CD4-positive, alpha-beta T cell treated with Interleukin-17A for 1 hour (primary cell): ENCODE data around the gene NDUFB5.
"Not testable (repeated sequence)": the region's sequence is repeated elsewhere in the genome, so short reads cannot be mapped to it uniquely, and the experiment has no call there.

Experiments used
- DNase-seq: peaks from one replicate; pipeline ENCODE4 v3.0.0-alpha.2; 2020

NDUFB5 gene

GRCh38 chr3:179640469-179640868 lies 35.9 kb downstream of the NDUFB5 start:
- DNase-seq = no peak

- DNase-seq = no peak
Observed at GRCh38 chr3:179642871-179643270, 38.3 kb downstream of the NDUFB5 start.

GRCh38 chr3:179643837-179644236 lies 39.2 kb downstream of the NDUFB5 start:
- not testable (repeated sequence) for DNase-seq

GRCh38 chr3:179646177-179646576 lies 41.6 kb downstream of the NDUFB5 start:
- no peak for DNase-seq

GRCh38 chr3:179651687-179652446 lies 47.3 kb downstream of the NDUFB5 start:
- no peak for DNase-seq

GRCh38 chr3:179652447-179653095 lies 48.0 kb downstream of the NDUFB5 start, which contains the start of gene USP13:
Gene USP13, plus strand, starts transcription at chr3:179653040. Its CDS starts 186 bp downstream, at chr3:179653226.
- DNase-seq = peak; percentile 71

GRCh38 chr3:179653096-179653797 lies 48.7 kb downstream of the NDUFB5 start:
- peak; percentile 66 for DNase-seq

GRCh38 chr3:179655236-179655635 lies 50.6 kb downstream of the NDUFB5 start:
- no peak for DNase-seq

GRCh38 chr3:179658606-179659005 lies 54.0 kb downstream of the NDUFB5 start:
- no peak for DNase-seq

GRCh38 chr3:179660872-179661271 lies 56.3 kb downstream of the NDUFB5 start:
- DNase-seq = no peak

- DNase-seq = no peak
Observed at GRCh38 chr3:179661777-179662176, 57.2 kb downstream of the NDUFB5 start.

GRCh38 chr3:179663093-179663492 lies 58.5 kb downstream of the NDUFB5 start:
- DNase-seq = no peak

GRCh38 chr3:179666030-179666429 lies 61.4 kb downstream of the NDUFB5 start:
- DNase-seq = no peak

GRCh38 chr3:179666436-179667035 lies 61.9 kb downstream of the NDUFB5 start:
- no peak for DNase-seq

GRCh38 chr3:179668429-179668828 lies 63.8 kb downstream of the NDUFB5 start:
- DNase-seq = no peak

- no peak for DNase-seq
Observed at GRCh38 chr3:179670311-179670710, 65.7 kb downstream of the NDUFB5 start.

GRCh38 chr3:179671309-179671708 lies 66.7 kb downstream of the NDUFB5 start:
- no peak for DNase-seq

GRCh38 chr3:179671747-179672242 lies 67.2 kb downstream of the NDUFB5 start:
- no peak for DNase-seq

- no peak for DNase-seq
Observed at GRCh38 chr3:179672918-179673317, 68.3 kb downstream of the NDUFB5 start.

GRCh38 chr3:179673523-179673922 lies 68.9 kb downstream of the NDUFB5 start:
- DNase-seq = no peak

- no peak for DNase-seq
Observed at GRCh38 chr3:179676081-179676480, 71.5 kb downstream of the NDUFB5 start.
